KMS-11 (cell line): Measurements from ENCODE around the gene PRPS1L1.

Experiments used
- H2AFZ ChIP-seq: fragments of 200-600 bp; sonication (generic); 2 replicates; pipeline ENCODE4 v1.6.1; 2016; ENCODE audit warnings: antibody characterized with exemption, mixed run types, low read depth
- H3K27ac ChIP-seq: fragments of 200-600 bp; sonication (generic); 2 replicates; pipeline ENCODE4 v1.6.1; 2016; ENCODE audit warnings: mild to moderate bottlenecking, mixed run types
- H3K27me3 ChIP-seq: fragments of 200-600 bp; sonication (generic); 2 replicates; pipeline ENCODE4 v1.6.1; 2017; ENCODE audit warnings: mild to moderate bottlenecking, low read depth, mixed run types, moderate library complexity; ENCODE audit not compliant: insufficient read depth
- H3K36me3 ChIP-seq: fragments of 200-600 bp; sonication (generic); 2 replicates; pipeline ENCODE4 v1.6.1; 2017; ENCODE audit warnings: mild to moderate bottlenecking, mixed run types; ENCODE audit not compliant: insufficient read depth
- H3K4me1 ChIP-seq: fragments of 200-600 bp; sonication (generic); 2 replicates; pipeline ENCODE4 v1.6.1; 2016; ENCODE audit warnings: mild to moderate bottlenecking, low read depth, mixed run types; ENCODE audit not compliant: poor library complexity, severe bottlenecking
- H3K4me2 ChIP-seq: fragments of 200-600 bp; sonication (generic); 2 replicates; pipeline ENCODE4 v1.7.0; 2016; ENCODE audit warnings: mild to moderate bottlenecking, mixed run types
- H3K4me3 ChIP-seq: fragments of 200-600 bp; sonication (generic); IDR thresholded peaks from 2 replicates; pipeline ENCODE4 v1.6.1; 2017; ENCODE audit warnings: low read depth, low read length, mixed read lengths; ENCODE audit not compliant: insufficient read depth
- H3K79me2 ChIP-seq: fragments of 200-600 bp; sonication (generic); 2 replicates; pipeline ENCODE4 v1.6.1; 2016; ENCODE audit warnings: low read depth, mixed run types; ENCODE audit not compliant: insufficient read depth
- H3K9ac ChIP-seq: fragments of 200-600 bp; sonication (generic); 2 replicates; pipeline ENCODE4 v1.6.1; 2016; ENCODE audit warnings: mild to moderate bottlenecking, mixed run types
- H4K20me1 ChIP-seq: fragments of 200-600 bp; sonication (generic); 2 replicates; pipeline ENCODE4 v1.6.1; 2016; ENCODE audit warnings: mild to moderate bottlenecking, mixed run types; ENCODE audit not compliant: insufficient read depth
- TF ChIP-seq, protein P1 (sequence below): fragments of 200-600 bp; sonication (generic); conservative IDR thresholded peaks from 2 replicates; pipeline ENCODE4 v1.6.1; 2017; ENCODE audit warnings: low read depth, mild to moderate bottlenecking, antibody characterized with exemption, low read length, moderate library complexity, mixed read lengths

PRPS1L1 gene

DNA sequence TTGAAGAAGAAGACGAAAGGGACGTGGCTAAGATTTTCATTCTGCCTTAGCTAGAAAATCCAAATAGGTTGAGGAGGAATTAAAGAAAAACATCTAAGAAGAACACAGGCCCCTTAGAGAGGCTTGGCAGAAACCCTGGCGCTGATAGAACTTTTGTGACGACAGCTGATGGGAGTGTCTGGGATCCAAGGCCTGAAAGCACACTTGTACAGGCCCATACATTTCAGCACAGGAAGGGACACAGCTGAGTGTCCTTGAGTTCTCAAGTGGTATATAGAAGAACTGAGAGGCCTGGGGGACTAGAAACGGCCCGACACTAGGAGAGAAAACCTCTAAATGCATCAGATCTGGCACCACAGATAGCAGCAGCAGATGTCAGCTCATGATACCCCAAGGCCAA is 39.5 kb downstream of the PRPS1L1 start:
- H3K27ac ChIP-seq = no peak overlapping the region
- H3K27me3 ChIP-seq = no peaks in the 10 kb centered on the region
- TF ChIP-seq, protein P1, sequence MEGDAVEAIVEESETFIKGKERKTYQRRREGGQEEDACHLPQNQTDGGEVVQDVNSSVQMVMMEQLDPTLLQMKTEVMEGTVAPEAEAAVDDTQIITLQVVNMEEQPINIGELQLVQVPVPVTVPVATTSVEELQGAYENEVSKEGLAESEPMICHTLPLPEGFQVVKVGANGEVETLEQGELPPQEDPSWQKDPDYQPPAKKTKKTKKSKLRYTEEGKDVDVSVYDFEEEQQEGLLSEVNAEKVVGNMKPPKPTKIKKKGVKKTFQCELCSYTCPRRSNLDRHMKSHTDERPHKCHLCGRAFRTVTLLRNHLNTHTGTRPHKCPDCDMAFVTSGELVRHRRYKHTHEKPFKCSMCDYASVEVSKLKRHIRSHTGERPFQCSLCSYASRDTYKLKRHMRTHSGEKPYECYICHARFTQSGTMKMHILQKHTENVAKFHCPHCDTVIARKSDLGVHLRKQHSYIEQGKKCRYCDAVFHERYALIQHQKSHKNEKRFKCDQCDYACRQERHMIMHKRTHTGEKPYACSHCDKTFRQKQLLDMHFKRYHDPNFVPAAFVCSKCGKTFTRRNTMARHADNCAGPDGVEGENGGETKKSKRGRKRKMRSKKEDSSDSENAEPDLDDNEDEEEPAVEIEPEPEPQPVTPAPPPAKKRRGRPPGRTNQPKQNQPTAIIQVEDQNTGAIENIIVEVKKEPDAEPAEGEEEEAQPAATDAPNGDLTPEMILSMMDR = no peak
- no peaks in the 10 kb centered on the region for H3K36me3 ChIP-seq
- H2AFZ ChIP-seq = no peak overlapping the region
- H3K4me2 ChIP-seq = no peak overlapping the region
- no peak overlapping the region for H3K4me3 ChIP-seq
- no peaks in the 10 kb centered on the region for H4K20me1 ChIP-seq
- H3K9ac ChIP-seq = no peak overlapping the region
- no peaks in the 10 kb centered on the region for H3K4me1 ChIP-seq
- no peaks in the 10 kb centered on the region for H3K79me2 ChIP-seq

DNA sequence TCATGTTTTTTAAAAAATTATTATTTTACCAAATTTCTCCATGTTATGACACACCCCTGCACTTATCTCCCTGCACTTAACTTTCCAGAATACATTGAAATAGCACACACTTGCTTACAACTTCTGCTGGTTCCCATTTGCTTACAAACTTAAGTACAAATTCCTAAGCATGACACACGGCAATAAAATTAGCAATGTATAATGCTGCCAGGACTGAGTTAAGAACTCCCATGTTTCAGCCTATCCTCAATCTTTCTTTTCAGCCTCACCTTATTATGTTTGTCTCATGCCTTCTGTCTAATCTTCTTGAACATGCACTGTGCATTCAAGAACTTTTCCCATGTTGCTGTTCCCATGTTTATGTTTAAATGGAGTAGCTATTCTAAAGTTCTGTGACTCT is 40.8 kb downstream of the PRPS1L1 start:
- Histone ChIP-seq H3K27me3 (no peaks in the 10 kb centered on the region), H3K4me3 (no peak overlapping the region), H2AFZ (no peak overlapping the region), H3K4me1 (no peaks in the 10 kb centered on the region), H3K4me2 (no peak overlapping the region), H4K20me1 (no peaks in the 10 kb centered on the region), H3K27ac (no peak overlapping the region), H3K9ac (no peak overlapping the region), H3K36me3 (no peaks in the 10 kb centered on the region), H3K79me2 (no peaks in the 10 kb centered on the region)
- TF ChIP-seq, protein P1 = no peak

DNA sequence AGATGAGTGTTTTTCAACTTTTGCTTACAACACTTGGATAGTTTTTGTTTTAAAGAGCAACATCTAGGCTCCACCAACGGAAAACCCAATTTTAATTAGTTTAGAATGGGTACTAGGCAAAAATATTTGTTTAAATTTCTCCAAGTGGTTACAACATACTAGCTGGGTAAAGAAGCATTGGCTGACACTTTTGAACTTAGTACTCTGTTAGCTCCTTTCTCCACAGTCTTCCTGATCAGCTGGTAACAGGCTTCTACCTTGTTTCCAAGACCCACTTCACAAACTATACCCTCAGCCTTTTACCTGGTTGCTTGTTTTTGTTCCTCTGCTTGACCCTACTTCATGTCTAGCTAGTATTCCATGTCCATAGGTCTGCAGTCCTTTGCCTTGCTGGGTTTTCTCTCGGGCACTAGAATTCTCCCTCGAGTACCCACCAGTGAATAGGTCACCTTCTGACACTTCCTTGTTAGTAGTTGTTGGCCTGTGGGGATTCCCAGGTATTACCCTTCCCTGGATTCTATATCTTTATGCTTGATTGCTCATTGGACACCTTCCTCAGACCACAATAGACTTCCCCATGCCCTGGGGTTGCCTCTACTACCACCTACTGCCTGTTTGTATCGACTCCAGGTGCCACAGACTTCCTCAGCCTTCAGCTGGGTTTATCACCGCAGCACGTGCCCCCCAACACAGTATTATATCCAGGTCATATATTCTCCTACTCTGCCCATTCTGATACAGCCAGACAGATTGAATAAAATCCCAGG is 42.0 kb downstream of the PRPS1L1 start:
- Histone ChIP-seq H3K27ac (no peak overlapping the region), H3K4me2 (no peak overlapping the region), H3K9ac (no peak overlapping the region), H3K79me2 (no peaks in the 10 kb centered on the region), H2AFZ (no peak overlapping the region), H3K27me3 (no peaks in the 10 kb centered on the region), H4K20me1 (no peaks in the 10 kb centered on the region), H3K4me3 (no peak overlapping the region), H3K4me1 (no peaks in the 10 kb centered on the region), H3K36me3 (no peaks in the 10 kb centered on the region)
- TF ChIP-seq, protein P1 = no peak

DNA sequence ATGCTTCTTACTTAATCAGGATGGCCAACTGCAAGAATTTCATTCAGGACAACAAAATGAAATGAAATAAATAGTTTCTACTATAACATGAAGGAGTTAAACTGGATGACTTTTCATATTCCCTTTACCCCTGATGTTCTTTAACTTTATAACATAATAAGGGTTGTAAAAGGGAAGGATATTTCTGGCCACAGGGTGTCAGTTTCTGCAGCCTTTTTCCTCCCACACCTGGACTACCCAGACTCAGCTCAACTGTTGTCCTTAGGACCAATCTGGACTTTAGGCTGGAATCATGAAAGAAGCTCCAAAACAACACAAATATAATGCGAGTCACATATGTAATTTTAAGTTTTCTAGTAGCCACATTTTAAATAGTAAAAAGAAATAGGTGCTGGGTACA is 43.4 kb downstream of the PRPS1L1 start:
- H3K79me2 ChIP-seq = no peaks in the 10 kb centered on the region
- H3K4me1 ChIP-seq = no peaks in the 10 kb centered on the region
- no peaks in the 10 kb centered on the region for H4K20me1 ChIP-seq
- no peak overlapping the region for H3K4me3 ChIP-seq
- no peak overlapping the region for H3K27ac ChIP-seq
- no peak overlapping the region for H2AFZ ChIP-seq
- H3K36me3 ChIP-seq = no peaks in the 10 kb centered on the region
- H3K4me2 ChIP-seq = no peak overlapping the region
- no peak overlapping the region for H3K9ac ChIP-seq
- H3K27me3 ChIP-seq = no peaks in the 10 kb centered on the region
- TF ChIP-seq, protein P1 = no peak
